Parathyroid adenoma (tissue), 2 donors: ENCODE measurements around the gene CHPF2.

Experiments used
- H2AFZ ChIP-seq: fragments of 300-600 bp; sonication (generic); one replicate; pipeline ENCODE4 v1.7.0; 2017; ENCODE audit warnings: antibody characterized with exemption, mild to moderate bottlenecking
- H3K27ac ChIP-seq: fragments of 300-600 bp; sonication (generic); one replicate; pipeline ENCODE4 v1.7.0; 2017
- H3K27me3 ChIP-seq: fragments of 300-600 bp; sonication (generic); one replicate; pipeline ENCODE4 v1.7.0; 2017; ENCODE audit warnings: low read length; ENCODE audit not compliant: control insufficient read depth, insufficient read depth
- H3K36me3 ChIP-seq: fragments of 300-600 bp; sonication (generic); one replicate; pipeline ENCODE4 v1.7.0; 2017; ENCODE audit warnings: low read length; ENCODE audit not compliant: control insufficient read depth, insufficient read depth
- H3K4me1 ChIP-seq: fragments of 300-600 bp; sonication (generic); one replicate; pipeline ENCODE4 v1.7.0; 2017; ENCODE audit warnings: control low read depth
- H3K4me2 ChIP-seq: fragments of 300-600 bp; sonication (generic); one replicate; pipeline ENCODE4 v1.7.0; 2017; ENCODE audit warnings: low read length
- H3K4me3 ChIP-seq: fragments of 300-600 bp; sonication (generic); one replicate; pipeline ENCODE4 v1.7.0; 2017; ENCODE audit warnings: low read depth, low read length
- H3K79me2 ChIP-seq: fragments of 300-600 bp; sonication (generic); one replicate; pipeline ENCODE4 v1.7.0; 2017; ENCODE audit warnings: control low read depth
- H3K9ac ChIP-seq: fragments of 300-600 bp; sonication (generic); one replicate; pipeline ENCODE4 v1.7.0; 2017; ENCODE audit warnings: mild to moderate bottlenecking
- H3K9me3 ChIP-seq: fragments of 300-600 bp; sonication (generic); one replicate; pipeline ENCODE4 v1.7.0; 2017; ENCODE audit warnings: low read length; ENCODE audit not compliant: control insufficient read depth
- CTCF ChIP-seq: fragments of 300-600 bp; sonication (generic); IDR thresholded peaks from one replicate; pipeline ENCODE4 v1.7.0; 2017; ENCODE audit warnings: antibody characterized with exemption, mild to moderate bottlenecking
- donor health status: primary hyperparathyroidism.

CHPF2 gene

GRCh38 chr7:151280388-151281019, 48.2 kb downstream of the CHPF2 start:
- H3K27ac ChIP-seq, result no peak overlapping the region
- H3K9me3 ChIP-seq, result no peaks in the 10 kb centered on the region

GRCh38 chr7:151281686-151282085, 49.4 kb downstream of the CHPF2 start:
- no peaks in the 10 kb centered on the region for H3K36me3 ChIP-seq
- no peak for TF ChIP-seq CTCF
- no peak overlapping the region for H3K4me3 ChIP-seq
- H3K27me3 ChIP-seq, result no peaks in the 10 kb centered on the region
- H3K4me2 ChIP-seq, result no peak overlapping the region
- no peaks in the 10 kb centered on the region for H3K79me2 ChIP-seq
- no peaks in the 10 kb centered on the region for H3K9me3 ChIP-seq
- no peak overlapping the region for H3K9ac ChIP-seq
- H3K4me1 ChIP-seq, result no peaks in the 10 kb centered on the region
- no peak overlapping the region for H2AFZ ChIP-seq
- no peak overlapping the region for H3K27ac ChIP-seq

More at GRCh38 chr7:151280388-151281019, 48.2 kb downstream of the CHPF2 start:
- Histone ChIP-seq H3K79me2 (no peaks in the 10 kb centered on the region), H3K9ac (no peak overlapping the region), H3K4me3 (no peak overlapping the region), H3K4me1 (peaks cover 7% of the 10 kb centered on the region), H3K27me3 (no peaks in the 10 kb centered on the region), H3K36me3 (no peaks in the 10 kb centered on the region), H3K4me2 (no peak overlapping the region), H2AFZ (no peak overlapping the region)
- TF ChIP-seq CTCF, result no peak

GRCh38 chr7:151282111-151282510, 49.8 kb downstream of the CHPF2 start:
- no peak overlapping the region for H2AFZ ChIP-seq
- H3K9ac ChIP-seq, result no peak overlapping the region
- H3K4me3 ChIP-seq, result no peak overlapping the region
- H3K27me3 ChIP-seq, result no peaks in the 10 kb centered on the region
- TF ChIP-seq CTCF, result no peak
- H3K79me2 ChIP-seq, result no peaks in the 10 kb centered on the region
- no peaks in the 10 kb centered on the region for H3K9me3 ChIP-seq
- no peak overlapping the region for H3K27ac ChIP-seq
- H3K36me3 ChIP-seq, result no peaks in the 10 kb centered on the region
- no peaks in the 10 kb centered on the region for H3K4me1 ChIP-seq
- H3K4me2 ChIP-seq, result no peak overlapping the region

- Histone ChIP-seq H3K9me3 (no peaks in the 10 kb centered on the region), H3K27me3 (no peaks in the 10 kb centered on the region), H3K27ac (no peak overlapping the region), H3K79me2 (no peaks in the 10 kb centered on the region), H3K4me3 (no peak overlapping the region), H3K36me3 (no peaks in the 10 kb centered on the region), H3K9ac (no peak overlapping the region), H3K4me2 (no peak overlapping the region), H3K4me1 (no peaks in the 10 kb centered on the region), H2AFZ (no peak overlapping the region)
- no peak for TF ChIP-seq CTCF
Observed at GRCh38 chr7:151283302-151283701, 51.0 kb downstream of the CHPF2 start.

- no peaks in the 10 kb centered on the region for H3K79me2 ChIP-seq
- H2AFZ ChIP-seq, result no peak overlapping the region
- no peaks in the 10 kb centered on the region for H3K27me3 ChIP-seq
- no peak overlapping the region for H3K4me3 ChIP-seq
- H3K27ac ChIP-seq, result no peak overlapping the region
- H3K9ac ChIP-seq, result no peak overlapping the region
- H3K4me1 ChIP-seq, result no peaks in the 10 kb centered on the region
- H3K36me3 ChIP-seq, result no peaks in the 10 kb centered on the region
- H3K4me2 ChIP-seq, result no peak overlapping the region
- no peak for TF ChIP-seq CTCF
- no peaks in the 10 kb centered on the region for H3K9me3 ChIP-seq
Observed at GRCh38 chr7:151286148-151286547, 53.9 kb downstream of the CHPF2 start.
